Measurements from ENCODE around the gene RFX7.

RFX7 gene

GRCh38 chr15:56099311-56099710, 144.4 kb downstream of the RFX7 start:
- no peak overlapping the region for H3K27ac ChIP-seq
- no peak for TF ChIP-seq CTCF (conservative IDR thresholded peaks at IDR 0.05)

- no peak overlapping the region for H3K27ac ChIP-seq
- no peak; the same call in 1 of the 2 replicates for TF ChIP-seq CTCF (conservative IDR thresholded peaks at IDR 0.05)
Observed at GRCh38 chr15:56098195-56098863, 145.3 kb downstream of the RFX7 start.

GRCh38 chr15:56095406-56095805, 148.3 kb downstream of the RFX7 start:
- TF ChIP-seq CTCF (conservative IDR thresholded peaks at IDR 0.05): no peak
- H3K27ac ChIP-seq: no peak overlapping the region

- TF ChIP-seq CTCF (conservative IDR thresholded peaks at IDR 0.05): no peak
- no peak overlapping the region for H3K27ac ChIP-seq
Observed at GRCh38 chr15:56094171-56094570, 149.5 kb downstream of the RFX7 start.

- no peak for TF ChIP-seq CTCF (conservative IDR thresholded peaks at IDR 0.05)
- no peak overlapping the region for H3K27ac ChIP-seq
Observed at GRCh38 chr15:56088389-56088788, 155.3 kb downstream of the RFX7 start.

- no peak for TF ChIP-seq CTCF (conservative IDR thresholded peaks at IDR 0.05)
- H3K27ac ChIP-seq: no peak overlapping the region
Observed at GRCh38 chr15:56086566-56086965, 157.1 kb downstream of the RFX7 start.

GRCh38 chr15:56082263-56082761, 161.4 kb downstream of the RFX7 start:
- H3K27ac ChIP-seq: no peak overlapping the region
- no peak for TF ChIP-seq CTCF (conservative IDR thresholded peaks at IDR 0.05)
